Measurements from ENCODE around the gene UBR1. TPM values are rescaled to one million over a fixed set of nuclear protein-coding genes. Genes with fewer than 3 reads are reported as not detected.

UBR1 gene
- total RNA-seq, 1 experiment from 2014 or later: 22.3 TPM

DNA sequence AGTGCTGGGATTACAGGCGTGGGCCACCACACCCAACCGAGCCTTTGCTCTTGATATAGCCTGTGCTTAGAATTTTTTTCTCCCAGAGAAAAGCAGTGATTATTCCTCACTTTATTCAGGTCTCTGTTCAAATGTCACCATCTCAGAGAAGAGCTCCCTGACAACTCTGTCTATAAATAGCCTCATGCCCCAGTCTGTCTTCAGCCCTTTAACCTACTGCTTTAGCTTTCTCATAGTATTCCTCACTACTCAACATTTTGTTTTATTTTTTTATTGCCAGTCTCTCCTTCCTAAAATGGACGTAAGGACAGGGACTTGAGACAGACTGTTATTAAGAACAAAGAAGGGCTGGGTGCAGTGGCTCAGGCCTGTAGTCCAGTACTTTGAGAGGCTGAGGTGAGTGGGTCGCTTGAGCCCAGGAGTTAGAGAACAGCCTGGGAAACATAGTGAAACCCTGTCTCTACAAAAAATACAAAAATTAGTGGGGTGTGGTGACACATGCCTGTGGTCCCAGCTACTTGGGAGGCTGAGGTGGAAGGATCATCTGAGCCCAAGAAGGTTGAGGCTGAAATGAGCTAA, 106.5 kb downstream of the UBR1 start:
- no peak overlapping the region for H3K4me3 Mint-ChIP-seq (ENCODE audit: unreplicated experiment)
- H3K4me1 Mint-ChIP-seq (ENCODE audit: low read depth, unreplicated experiment): peaks cover 6% of the 10 kb centered on the region
- TF ChIP-seq, protein P1, sequence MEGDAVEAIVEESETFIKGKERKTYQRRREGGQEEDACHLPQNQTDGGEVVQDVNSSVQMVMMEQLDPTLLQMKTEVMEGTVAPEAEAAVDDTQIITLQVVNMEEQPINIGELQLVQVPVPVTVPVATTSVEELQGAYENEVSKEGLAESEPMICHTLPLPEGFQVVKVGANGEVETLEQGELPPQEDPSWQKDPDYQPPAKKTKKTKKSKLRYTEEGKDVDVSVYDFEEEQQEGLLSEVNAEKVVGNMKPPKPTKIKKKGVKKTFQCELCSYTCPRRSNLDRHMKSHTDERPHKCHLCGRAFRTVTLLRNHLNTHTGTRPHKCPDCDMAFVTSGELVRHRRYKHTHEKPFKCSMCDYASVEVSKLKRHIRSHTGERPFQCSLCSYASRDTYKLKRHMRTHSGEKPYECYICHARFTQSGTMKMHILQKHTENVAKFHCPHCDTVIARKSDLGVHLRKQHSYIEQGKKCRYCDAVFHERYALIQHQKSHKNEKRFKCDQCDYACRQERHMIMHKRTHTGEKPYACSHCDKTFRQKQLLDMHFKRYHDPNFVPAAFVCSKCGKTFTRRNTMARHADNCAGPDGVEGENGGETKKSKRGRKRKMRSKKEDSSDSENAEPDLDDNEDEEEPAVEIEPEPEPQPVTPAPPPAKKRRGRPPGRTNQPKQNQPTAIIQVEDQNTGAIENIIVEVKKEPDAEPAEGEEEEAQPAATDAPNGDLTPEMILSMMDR (IDR thresholded peaks at IDR 0.05; ENCODE audit: insufficient read depth in 1 of 2, low read depth in 1 of 2, low read length in 1 of 2, severe bottlenecking in 1 of 2, unreplicated experiment in 1 of 2): no peak
- H3K4me3 ChIP-seq (ENCODE audit: low read depth, low read length): no peak overlapping the region
- no TSS peak for BruUV-seq (replicated peaks)
- intact Hi-C loops (cut with micrococcal nuclease; ENCODE audit: unreplicated experiment): no loop called here
- no peaks in the 10 kb centered on the region for H3K9me3 ChIP-seq
- DNase-seq: no peak
- H3K36me3 Mint-ChIP-seq (ENCODE audit: insufficient read depth, unreplicated experiment): peaks cover 22% of the 10 kb centered on the region
- no peak overlapping the region for H3K27ac Mint-ChIP-seq (ENCODE audit: unreplicated experiment)
- H3K36me3 ChIP-seq (ENCODE audit: control insufficient read depth, insufficient read depth, low read length): no peaks in the 10 kb centered on the region
- H3K4me1 ChIP-seq: peaks cover 5% of the 10 kb centered on the region; the same call in 1 of the 2 replicates
- POLR2A ChIA-PET: no interaction called here
- H3K9me3 Mint-ChIP-seq (ENCODE audit: unreplicated experiment): no peaks in the 10 kb centered on the region
- no peaks in the 10 kb centered on the region for H3K27me3 ChIP-seq (replicated peaks; ENCODE audit: control insufficient read depth, insufficient read depth, low read length)
- CTCF ChIA-PET: no interaction called here
- no peaks in the 10 kb centered on the region for H3K27me3 Mint-ChIP-seq (ENCODE audit: insufficient read depth, unreplicated experiment)

DNA sequence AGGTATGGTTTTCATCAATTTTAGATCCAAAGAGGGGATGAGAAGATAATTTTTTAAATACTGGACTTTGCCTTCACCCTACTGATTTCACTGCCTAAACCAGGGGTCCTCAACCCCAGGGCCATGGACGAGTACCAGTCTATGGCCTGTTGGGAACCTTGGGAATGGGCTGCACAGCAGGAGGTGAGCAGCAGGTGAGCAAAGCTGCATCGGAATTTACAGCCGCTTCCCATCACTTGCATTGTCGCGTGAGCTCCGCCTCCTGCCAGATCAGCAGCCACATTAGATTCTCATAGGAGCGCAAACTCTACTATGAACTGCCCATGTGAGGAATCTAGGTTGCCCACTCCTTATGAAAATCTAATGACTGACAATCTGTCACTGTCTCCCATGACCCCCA, 109.0 kb downstream of the UBR1 start:
- Mint-ChIP-seq H3K36me3 (ENCODE audit: insufficient read depth, unreplicated experiment) (peaks cover 20% of the 10 kb centered on the region), H3K9me3 (ENCODE audit: unreplicated experiment) (no peaks in the 10 kb centered on the region), H3K4me1 (ENCODE audit: low read depth, unreplicated experiment) (peaks cover 8% of the 10 kb centered on the region), H3K4me3 (ENCODE audit: unreplicated experiment) (no peak overlapping the region), H3K27ac (ENCODE audit: unreplicated experiment) (no peak overlapping the region), H3K27me3 (ENCODE audit: insufficient read depth, unreplicated experiment) (no peaks in the 10 kb centered on the region)
- intact Hi-C loops (cut with micrococcal nuclease; ENCODE audit: unreplicated experiment): no loop called here
- no peaks in the 10 kb centered on the region for H3K9me3 ChIP-seq
- POLR2A ChIA-PET: no interaction called here
- H3K27me3 ChIP-seq (replicated peaks; ENCODE audit: control insufficient read depth, insufficient read depth, low read length): no peaks in the 10 kb centered on the region
- no peaks in the 10 kb centered on the region for H3K36me3 ChIP-seq (ENCODE audit: control insufficient read depth, insufficient read depth, low read length)
- H3K4me1 ChIP-seq: peaks cover 5% of the 10 kb centered on the region; the same call in 1 of the 2 replicates
- BruUV-seq (replicated peaks): no TSS peak
- TF ChIP-seq, protein P1 (IDR thresholded peaks at IDR 0.05; ENCODE audit: insufficient read depth in 1 of 2, low read depth in 1 of 2, low read length in 1 of 2, severe bottlenecking in 1 of 2, unreplicated experiment in 1 of 2): no peak
- H3K4me3 ChIP-seq (ENCODE audit: low read depth, low read length): no peak overlapping the region
- CTCF ChIA-PET: no interaction called here
- no peak for DNase-seq

DNA sequence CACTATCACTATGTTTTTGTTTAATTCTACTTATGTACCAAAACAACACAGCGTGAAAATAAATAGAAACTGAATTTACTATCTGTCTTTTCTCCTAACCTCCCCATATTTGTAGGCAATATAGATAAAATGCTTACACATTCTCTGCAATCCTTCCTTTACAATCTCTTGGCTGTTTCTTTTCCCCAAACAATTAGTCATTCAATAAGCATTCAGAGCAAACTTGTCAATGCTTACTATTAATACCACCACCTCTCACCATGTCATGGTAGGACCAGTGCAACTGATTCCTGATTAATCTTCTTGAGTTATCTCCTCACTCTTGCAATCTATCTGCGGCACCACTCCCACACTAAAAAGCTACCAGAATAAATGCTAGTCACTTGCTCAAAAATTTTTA, 111.3 kb downstream of the UBR1 start:
- Histone ChIP-seq H3K27me3 (replicated peaks; ENCODE audit: control insufficient read depth, insufficient read depth, low read length) (no peaks in the 10 kb centered on the region), H3K4me3 (ENCODE audit: low read depth, low read length) (no peak overlapping the region), H3K4me1 (peaks cover 5% of the 10 kb centered on the region; the same call in 1 of the 2 replicates), H3K36me3 (ENCODE audit: control insufficient read depth, insufficient read depth, low read length) (no peaks in the 10 kb centered on the region), H3K9me3 (no peaks in the 10 kb centered on the region)
- peak overlapping the region; percentile 31 for H3K27ac Mint-ChIP-seq (ENCODE audit: unreplicated experiment)
- no TSS peak for BruUV-seq (replicated peaks)
- H3K4me1 Mint-ChIP-seq (ENCODE audit: low read depth, unreplicated experiment): peaks cover 8% of the 10 kb centered on the region
- peaks cover 27% of the 10 kb centered on the region for H3K36me3 Mint-ChIP-seq (ENCODE audit: insufficient read depth, unreplicated experiment)
- H3K9me3 Mint-ChIP-seq (ENCODE audit: unreplicated experiment): no peaks in the 10 kb centered on the region
- CTCF ChIA-PET: no interaction called here
- POLR2A ChIA-PET: no interaction called here
- no peak overlapping the region for H3K4me3 Mint-ChIP-seq (ENCODE audit: unreplicated experiment)
- TF ChIP-seq, protein P1 (IDR thresholded peaks at IDR 0.05; ENCODE audit: insufficient read depth in 1 of 2, low read depth in 1 of 2, low read length in 1 of 2, severe bottlenecking in 1 of 2, unreplicated experiment in 1 of 2): no peak
- no peaks in the 10 kb centered on the region for H3K27me3 Mint-ChIP-seq (ENCODE audit: insufficient read depth, unreplicated experiment)
- no peak for DNase-seq
- intact Hi-C loops (cut with micrococcal nuclease; ENCODE audit: unreplicated experiment): no loop called here
